ENCODE measurements around the gene PPIF. TPM values are rescaled to one million over a fixed set of nuclear protein-coding genes. Genes with fewer than 3 reads are reported as not detected.

The PPIF gene
- total RNA-seq, 1 experiment from 2014 or later, result 59.0 TPM

GRCh38 chr10:79308016-79308415, 39.3 kb upstream of the PPIF start:
- Histone ChIP-seq H3K9me3 (ENCODE audit: control insufficient read depth, insufficient read depth, low read depth, low read length) (no peaks in the 10 kb centered on the region), H3K4me3 (ENCODE audit: low read depth in 2 of 2, low read length in 2 of 2) (no peak overlapping the region), H3K4me1 (ENCODE audit: control insufficient read depth, insufficient read depth, low read length) (no peaks in the 10 kb centered on the region), H3K27me3 (ENCODE audit: control insufficient read depth, insufficient read depth, low read length) (no peaks in the 10 kb centered on the region), H3K36me3 (ENCODE audit: control insufficient read depth, insufficient read depth, low read length) (no peaks in the 10 kb centered on the region), H3K27ac (ENCODE audit: low read length) (no peak overlapping the region)
- intact Hi-C loops (cut with micrococcal nuclease; ENCODE audit: unreplicated experiment), result no loop called here
- BruUV-seq (replicated peaks), result no TSS peak
- ATAC-seq, result no peak
- CTCF ChIA-PET, result no interaction called here
- TF ChIP-seq SIN3A (IDR thresholded peaks at IDR 0.05; ENCODE audit: borderline replicate concordance, insufficient read depth, low read depth, low read length) (no peak), POLR2AphosphoS5 (IDR thresholded peaks at IDR 0.05; ENCODE audit: low read depth, low read length) (no peak), CTCF (IDR thresholded peaks at IDR 0.05) (no peak), TCF7L2 (IDR thresholded peaks at IDR 0.05; ENCODE audit: low read depth, low read length) (no peak), REST (IDR thresholded peaks at IDR 0.05; ENCODE audit: insufficient read depth in 1 of 2, low read depth in 2 of 2, low read length in 1 of 2) (no peak)
- in situ Hi-C loops (cut with HindIII; ENCODE audit: low pct_unique_long_range_greater_than_20kb, low sequenced_read_pairs), result no loop called here
- no peak for DNase-seq (ENCODE audit: low read depth, low spot score)
- POLR2A ChIA-PET, result no interaction called here

GRCh38 chr10:79308969-79309665, 38.2 kb upstream of the PPIF start:
- ChIA-PET POLR2A (no interaction called here), CTCF (no interaction called here)
- ATAC-seq (no peak), DNase-seq (ENCODE audit: low read depth, low spot score) (no peak)
- Histone ChIP-seq H3K36me3 (ENCODE audit: control insufficient read depth, insufficient read depth, low read length) (no peaks in the 10 kb centered on the region), H3K27ac (ENCODE audit: low read length) (no peak overlapping the region), H3K4me1 (ENCODE audit: control insufficient read depth, insufficient read depth, low read length) (no peaks in the 10 kb centered on the region), H3K27me3 (ENCODE audit: control insufficient read depth, insufficient read depth, low read length) (no peaks in the 10 kb centered on the region), H3K4me3 (ENCODE audit: low read depth in 2 of 2, low read length in 2 of 2) (no peak overlapping the region), H3K9me3 (ENCODE audit: control insufficient read depth, insufficient read depth, low read depth, low read length) (no peaks in the 10 kb centered on the region)
- in situ Hi-C loops (cut with HindIII; ENCODE audit: low pct_unique_long_range_greater_than_20kb, low sequenced_read_pairs) (no loop called here), intact Hi-C loops (cut with micrococcal nuclease; ENCODE audit: unreplicated experiment) (no loop called here)
- no TSS peak for BruUV-seq (replicated peaks)
- no peak for TF ChIP-seq CTCF (IDR thresholded peaks at IDR 0.05)
- no peak for TF ChIP-seq TCF7L2 (IDR thresholded peaks at IDR 0.05; ENCODE audit: low read depth, low read length)
- no peak for TF ChIP-seq REST (IDR thresholded peaks at IDR 0.05; ENCODE audit: insufficient read depth in 1 of 2, low read depth in 2 of 2, low read length in 1 of 2)
- TF ChIP-seq SIN3A (IDR thresholded peaks at IDR 0.05; ENCODE audit: borderline replicate concordance, insufficient read depth, low read depth, low read length), result no peak
- TF ChIP-seq POLR2AphosphoS5 (IDR thresholded peaks at IDR 0.05; ENCODE audit: low read depth, low read length), result no peak

Data from Panc1 (cell line).